Measurements from ENCODE around the gene PHGDH.
"Not testable (repeated sequence)": the region's sequence is repeated elsewhere in the genome, so short reads cannot be mapped to it uniquely, and the experiment has no call there.

PHGDH gene

GRCh38 chr1:119764220-119764619 is 52.5 kb downstream of the PHGDH start:
- no peak for DNase-seq (ENCODE audit: low read depth in 2 of 2)

DNA sequence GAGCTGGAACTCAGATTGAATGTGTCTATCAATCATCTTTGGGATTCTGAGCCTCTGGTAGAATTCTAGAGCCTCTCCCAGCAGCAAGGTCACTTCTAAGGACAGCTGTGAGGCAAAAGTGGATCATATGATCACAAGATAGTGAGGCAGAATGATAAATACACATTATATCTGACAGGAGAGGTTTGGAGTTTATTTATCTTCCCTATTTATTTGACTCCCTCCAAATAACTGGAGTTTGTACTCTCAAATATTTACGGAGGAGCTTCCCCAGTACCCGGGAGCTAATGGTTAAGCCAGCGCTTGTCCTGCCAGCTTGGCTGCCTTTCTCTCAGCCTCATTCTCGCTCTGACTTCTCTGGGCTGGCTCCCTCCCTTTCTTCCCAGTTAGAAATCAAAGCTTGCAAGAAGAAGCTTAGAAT is 54.6 kb downstream of the PHGDH start:
- DNase-seq (ENCODE audit: low read depth in 2 of 2): no peak

- no peak for DNase-seq (ENCODE audit: low read depth in 2 of 2)
Measured at GRCh38 chr1:119767486-119767885, 55.8 kb downstream of the PHGDH start.

GRCh38 chr1:119768778-119769177 is 57.0 kb downstream of the PHGDH start, which contains the start of gene HMGCS2:
Gene HMGCS2 (minus strand): TSS chr1:119768905. CDS start chr1:119768844, 61 bp downstream.
- no peak for DNase-seq (ENCODE audit: low read depth in 2 of 2)

DNA sequence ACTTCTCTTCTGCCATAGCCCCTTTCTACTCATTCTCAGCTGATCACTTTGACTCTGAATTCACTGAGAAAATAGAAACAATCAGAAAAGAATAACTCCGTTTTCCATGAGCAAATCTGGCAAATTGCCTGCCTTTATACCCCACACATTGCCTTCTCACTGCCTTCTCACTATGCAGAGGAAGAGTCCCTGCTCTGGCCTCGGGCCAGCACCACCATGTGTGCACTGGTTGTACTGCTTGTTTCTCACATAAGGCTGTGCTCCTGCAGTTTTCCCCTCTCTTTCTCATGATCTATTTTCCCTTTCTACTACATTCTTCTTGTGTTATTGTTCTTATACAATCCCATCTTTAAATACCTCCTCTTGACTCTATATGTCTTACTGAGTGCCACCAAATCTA is 59.3 kb downstream of the PHGDH start:
- no peak for DNase-seq (ENCODE audit: low read depth in 2 of 2)

- no peak for DNase-seq (ENCODE audit: low read depth in 2 of 2)
Measured at GRCh38 chr1:119771770-119772169, 60.0 kb downstream of the PHGDH start.

- no peak for DNase-seq (ENCODE audit: low read depth in 2 of 2)
Measured at GRCh38 chr1:119772298-119772697, 60.6 kb downstream of the PHGDH start.

- DNase-seq (ENCODE audit: low read depth in 2 of 2): no peak
Measured at GRCh38 chr1:119773711-119774241, 62.0 kb downstream of the PHGDH start.

DNA sequence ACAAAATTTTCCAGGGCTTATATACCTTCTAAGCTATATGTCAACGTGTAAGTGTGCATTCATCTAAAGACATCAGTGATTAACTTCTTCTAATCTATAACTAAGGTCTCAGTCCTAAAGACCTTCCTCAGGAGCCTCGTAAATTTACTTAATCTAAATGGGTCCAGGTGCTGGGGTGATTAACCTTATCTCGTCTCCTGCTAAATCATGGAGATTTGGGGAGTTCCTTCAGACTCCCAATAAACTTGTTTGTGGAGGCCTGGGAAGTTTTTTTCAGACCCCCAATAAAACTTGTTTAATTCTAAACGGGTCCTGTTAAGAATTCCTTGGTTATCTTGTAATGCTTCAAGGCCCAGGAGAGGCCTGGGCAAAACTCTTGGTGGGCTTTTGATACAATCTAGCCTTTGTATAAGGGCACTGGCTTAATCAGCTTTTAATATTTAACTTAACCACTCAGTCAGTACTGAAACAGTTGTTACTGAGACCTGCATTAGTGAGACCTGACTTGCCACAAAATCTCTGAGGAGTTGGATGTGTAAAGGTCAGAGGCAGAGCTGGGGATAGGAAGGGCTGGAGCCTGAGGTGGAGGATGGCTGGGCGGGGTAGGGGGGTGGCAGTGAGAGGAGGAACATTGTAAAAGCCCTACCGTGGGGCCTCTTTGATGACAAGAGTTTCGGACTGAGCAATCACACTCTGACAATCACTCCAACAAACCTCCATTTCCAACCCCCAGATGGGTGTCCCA is 63.2 kb downstream of the PHGDH start:
- DNase-seq (ENCODE audit: low read depth in 2 of 2): no peak

- DNase-seq (ENCODE audit: low read depth in 2 of 2): no peak
Measured at GRCh38 chr1:119778359-119778758, 66.6 kb downstream of the PHGDH start.

DNA sequence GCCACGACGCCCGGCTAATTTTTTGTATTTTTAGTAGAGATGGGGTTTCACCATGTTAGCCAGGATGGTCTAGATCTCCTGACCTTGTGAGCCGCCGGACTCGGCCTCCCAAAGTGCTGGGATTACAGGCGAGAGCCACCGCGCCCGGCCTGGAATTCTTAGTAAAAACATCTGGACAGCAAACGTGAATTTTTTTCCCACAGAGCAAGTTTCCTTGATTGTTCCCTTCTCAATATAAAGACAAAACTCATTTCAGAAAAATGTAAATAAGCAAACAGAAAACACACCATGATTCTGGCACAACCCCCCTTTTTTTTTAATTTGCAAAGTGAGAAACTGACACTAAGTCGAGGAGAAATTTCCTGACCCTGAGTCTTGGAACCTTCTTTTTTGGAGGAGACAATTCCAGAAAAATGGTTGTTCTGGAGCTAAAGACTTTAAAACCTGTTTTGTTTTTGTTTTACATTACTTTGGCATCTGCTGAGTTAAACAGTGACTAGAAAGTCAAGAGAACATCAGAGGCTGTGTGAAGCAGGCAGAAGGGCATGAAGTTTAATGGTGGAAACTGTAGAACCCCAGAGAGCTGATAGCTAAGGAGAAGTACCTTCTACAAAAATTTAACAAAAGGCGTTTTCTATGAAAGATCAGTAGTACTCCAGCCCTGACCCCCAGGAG is 67.3 kb downstream of the PHGDH start:
- no peak for DNase-seq (ENCODE audit: low read depth in 2 of 2)

GRCh38 chr1:119779869-119780356 is 68.2 kb downstream of the PHGDH start:
- no peak for DNase-seq (ENCODE audit: low read depth in 2 of 2)

- no peak for DNase-seq (ENCODE audit: low read depth in 2 of 2)
Measured at GRCh38 chr1:119781434-119782210, 69.9 kb downstream of the PHGDH start.

DNA sequence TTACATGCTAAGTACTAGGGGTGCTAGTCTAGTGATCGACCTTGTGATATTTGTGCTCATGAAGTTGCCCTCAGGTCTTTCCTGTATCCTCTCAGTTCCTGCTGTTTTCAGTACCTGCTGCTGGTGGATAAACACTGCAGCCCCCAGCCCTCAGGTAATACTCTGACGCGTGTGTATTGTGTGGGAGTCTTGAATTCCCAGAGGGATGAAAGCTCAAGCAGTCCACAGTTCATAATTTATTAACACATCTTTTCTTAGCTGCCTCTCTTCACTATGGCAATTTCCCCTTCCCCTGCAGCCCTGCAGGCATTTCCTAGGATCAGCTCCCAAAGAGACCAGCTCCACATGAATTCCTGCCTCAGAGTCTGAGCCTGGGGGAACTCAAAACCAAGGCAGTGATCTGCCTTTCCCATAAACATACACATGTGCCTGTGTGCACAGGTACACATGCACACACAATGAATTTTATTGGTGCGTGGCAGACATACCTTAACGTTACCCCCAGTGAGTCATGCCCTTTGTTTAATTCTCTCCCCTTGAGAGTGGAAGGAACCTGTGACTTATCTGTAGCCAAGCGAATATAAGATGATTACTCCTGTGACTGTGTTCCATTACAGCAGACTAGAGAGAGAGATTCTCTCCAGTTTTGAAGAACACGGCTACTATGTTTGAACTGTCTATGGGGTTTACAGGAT is 71.0 kb downstream of the PHGDH start:
- DNase-seq (ENCODE audit: low read depth in 2 of 2): no peak

GRCh38 chr1:119783354-119784185 is 71.8 kb downstream of the PHGDH start:
- no peak for DNase-seq (ENCODE audit: low read depth in 2 of 2)

GRCh38 chr1:119784191-119784781 is 72.6 kb downstream of the PHGDH start:
- no peak for DNase-seq (ENCODE audit: low read depth in 2 of 2)

DNA sequence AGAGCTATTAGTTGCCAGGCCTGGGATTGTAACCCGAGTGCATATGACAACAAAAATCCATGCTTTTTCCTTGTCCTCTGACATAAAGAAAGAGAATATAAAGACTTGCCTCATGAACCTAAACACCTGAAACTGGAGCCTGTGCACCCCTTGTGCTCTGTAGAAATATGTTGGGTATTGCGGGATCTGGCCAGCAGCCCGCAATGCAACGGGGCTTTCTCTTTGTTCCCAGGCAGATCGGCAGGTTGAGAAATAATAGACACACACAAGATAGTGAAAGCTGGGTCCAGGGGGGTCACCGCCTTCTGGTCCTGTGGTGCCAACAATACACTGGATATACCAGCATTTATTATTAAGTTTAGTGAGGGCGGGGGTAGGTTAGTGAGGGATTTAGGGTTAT is 74.3 kb downstream of the PHGDH start:
- DNase-seq (ENCODE audit: low read depth in 2 of 2): not testable (repeated sequence)

GRCh38 chr1:119786473-119787050 is 74.8 kb downstream of the PHGDH start:
- DNase-seq (ENCODE audit: low read depth in 2 of 2): not testable (repeated sequence)

GRCh38 chr1:119787776-119788175 is 76.0 kb downstream of the PHGDH start:
- no peak for DNase-seq (ENCODE audit: low read depth in 2 of 2)
